Dermis microvascular lymphatic vessel endothelial cell (primary cell): ENCODE measurements around the gene CDHR4. TPM values are rescaled to one million over a fixed set of nuclear protein-coding genes. Genes with fewer than 3 reads are reported as not detected.
"Not testable (repeated sequence)": the region's sequence is repeated elsewhere in the genome, so short reads cannot be mapped to it uniquely, and the experiment has no call there.

Experiments used
- DNase-seq, 2 donors: peaks; one replicate each; pipeline versions ENCODE4 v3.0.0 to v3.0.0-alpha.2; 2010; ENCODE audit warnings: low read depth in 2 of 2
- total RNA-seq: library from RNA; depleted of rRNA; stranded (reverse); fragments of >200 nt; gene quantifications from 2 replicates; pipeline ENCODE4 v1.2.1, GENCODE V29; 2014

The CDHR4 gene
- total RNA-seq, 1 donor from 2014 or later: not detected

DNA sequence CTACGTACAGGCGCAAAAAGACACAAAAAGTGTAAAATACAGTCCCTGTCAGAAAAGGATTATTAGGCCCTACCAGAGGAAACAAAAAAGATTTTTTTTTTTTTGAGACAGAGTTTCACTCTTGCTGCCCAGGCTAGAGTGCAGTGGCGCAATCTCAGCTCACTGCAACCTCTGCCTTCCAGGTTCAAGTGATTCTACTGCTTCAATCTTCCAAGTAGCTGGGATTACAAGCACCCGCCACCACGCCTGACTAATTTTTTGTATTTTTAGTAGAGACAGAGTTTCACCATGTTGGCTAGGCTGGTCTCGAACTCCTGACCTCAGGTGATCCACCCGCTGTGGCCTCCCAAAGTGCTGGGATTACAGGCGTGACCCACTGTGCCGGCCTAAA is 18.7 kb downstream of the CDHR4 start:
- not testable (repeated sequence) for DNase-seq

GRCh38 chr3:49780080-49780974 is 19.3 kb downstream of the CDHR4 start:
- no peak for DNase-seq

DNA sequence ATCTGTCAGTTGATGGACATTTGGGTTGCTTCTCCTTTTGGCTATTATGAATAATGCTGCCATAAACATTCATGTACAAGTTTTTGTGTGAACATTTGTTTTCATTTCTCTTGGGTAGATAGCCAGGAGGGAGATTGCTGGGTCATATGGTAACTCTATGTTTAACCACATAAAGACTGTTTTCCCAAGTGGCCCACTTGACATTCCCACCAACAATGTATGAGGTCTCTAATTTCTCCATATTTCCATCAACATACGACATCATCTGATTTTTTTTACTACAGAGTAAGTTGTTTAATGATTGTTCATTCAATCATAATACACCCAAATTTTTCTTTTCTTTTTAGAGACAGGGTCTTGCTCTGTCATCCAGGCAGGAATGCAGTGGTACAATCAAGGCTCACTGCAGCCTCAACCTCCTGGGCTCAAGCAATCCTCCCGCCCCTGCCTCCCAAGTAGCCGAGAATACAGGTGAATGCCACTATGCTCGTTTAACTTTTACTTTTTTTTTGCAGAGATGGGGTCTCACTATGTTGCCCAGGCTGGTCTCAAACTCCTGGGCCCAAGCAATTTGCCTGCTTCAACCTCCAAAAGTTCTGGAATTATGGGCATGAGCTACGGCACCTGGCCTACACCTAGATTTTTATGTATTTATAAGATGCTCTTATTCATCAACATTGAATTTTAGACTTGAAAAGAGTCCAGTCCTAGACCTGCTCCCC is 20.2 kb downstream of the CDHR4 start:
- DNase-seq: no peak

GRCh38 chr3:49776101-49776500 is 23.6 kb downstream of the CDHR4 start:
- not testable (repeated sequence) for DNase-seq

- no peak for DNase-seq
These were observed 24.1 kb downstream of the CDHR4 start for GRCh38 chr3:49775538-49775937.

DNA sequence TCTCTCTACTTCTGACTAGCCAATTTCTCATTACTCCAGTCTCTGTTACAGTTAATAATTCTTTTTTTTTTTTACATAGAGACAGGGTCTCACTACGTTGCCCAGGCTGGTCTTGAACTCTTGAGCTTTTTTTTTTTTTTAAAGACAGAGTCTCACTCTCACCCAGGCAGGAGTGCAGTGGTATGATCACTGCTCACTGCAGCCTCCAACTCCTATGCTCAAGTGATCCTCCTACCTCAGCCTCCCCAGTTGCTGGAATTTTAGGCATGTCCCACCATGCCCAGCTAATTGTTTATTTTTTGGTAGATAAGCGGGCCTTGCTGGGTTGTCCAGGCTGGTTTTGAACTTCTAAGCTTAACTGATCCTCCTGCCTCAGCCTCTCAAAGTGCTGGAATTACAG is 27.0 kb downstream of the CDHR4 start:
- no peak for DNase-seq

GRCh38 chr3:49771340-49771938 is 28.2 kb downstream of the CDHR4 start:
- DNase-seq: no peak

DNA sequence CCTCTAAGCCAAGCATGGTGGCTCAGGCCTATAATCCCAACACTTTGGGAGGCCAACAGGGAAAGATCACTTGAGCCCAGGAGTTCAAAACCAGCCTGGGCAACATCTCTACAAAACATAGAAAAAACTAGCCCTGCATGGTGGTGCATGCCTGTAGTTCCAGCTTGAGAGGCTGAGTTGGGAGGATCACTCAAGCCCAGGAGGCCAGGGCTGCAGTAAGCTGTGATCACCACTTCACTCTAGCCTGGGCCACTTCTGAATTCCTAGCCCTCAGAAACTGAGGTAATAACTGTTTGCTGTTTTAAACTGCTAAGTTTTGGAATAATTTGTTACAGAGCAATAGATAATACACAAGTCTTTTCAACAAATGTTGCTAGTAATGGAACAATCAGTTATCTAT is 29.7 kb downstream of the CDHR4 start:
- DNase-seq: no peak

GRCh38 chr3:49769286-49769915 is 30.3 kb downstream of the CDHR4 start:
- no peak for DNase-seq

DNA sequence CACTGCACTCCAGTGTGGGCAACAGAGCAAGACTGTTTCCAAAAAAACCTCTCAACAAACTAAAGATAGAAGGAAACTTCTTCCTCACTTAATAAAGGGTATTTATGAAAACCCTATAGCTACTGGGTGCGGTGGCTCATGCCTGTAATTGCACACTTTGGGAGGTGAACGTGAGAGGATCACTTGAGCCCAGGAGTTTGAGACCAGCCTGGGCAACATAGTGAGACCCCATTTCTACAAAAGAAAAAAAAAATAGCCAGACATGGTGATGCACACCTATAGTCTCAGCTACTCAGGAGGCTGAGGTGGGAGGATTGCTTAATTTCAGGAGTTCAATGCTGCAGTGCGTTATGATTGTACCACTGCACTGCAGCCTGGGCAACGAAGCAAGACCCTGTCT is 35.7 kb downstream of the CDHR4 start:
- no peak for DNase-seq

GRCh38 chr3:49761661-49762060 is 38.0 kb downstream of the CDHR4 start:
- DNase-seq: no peak

- no peak for DNase-seq
These were observed 40.4 kb downstream of the CDHR4 start for GRCh38 chr3:49759226-49759625.

GRCh38 chr3:49757197-49757596 is 42.5 kb downstream of the CDHR4 start:
- no peak for DNase-seq

DNA sequence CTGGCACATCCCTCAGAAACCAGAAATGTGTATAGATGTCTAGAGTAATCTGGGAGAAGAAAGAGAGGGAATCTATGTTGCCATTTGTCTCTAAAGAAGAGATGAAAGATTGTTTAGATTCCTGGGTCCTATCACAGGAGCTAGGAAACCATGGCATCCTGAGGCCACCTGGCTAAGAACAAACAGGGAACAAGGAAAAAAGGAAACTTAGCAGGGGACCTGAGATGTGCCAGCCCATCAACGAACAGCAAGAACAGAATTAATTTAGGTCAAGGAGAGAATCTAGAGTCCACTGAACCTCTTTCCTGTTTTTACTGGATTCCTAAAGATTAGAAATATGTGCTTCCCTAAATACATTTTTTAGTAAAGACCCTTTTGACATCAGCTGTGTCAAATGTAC is 43.6 kb downstream of the CDHR4 start:
- DNase-seq: no peak

DNA sequence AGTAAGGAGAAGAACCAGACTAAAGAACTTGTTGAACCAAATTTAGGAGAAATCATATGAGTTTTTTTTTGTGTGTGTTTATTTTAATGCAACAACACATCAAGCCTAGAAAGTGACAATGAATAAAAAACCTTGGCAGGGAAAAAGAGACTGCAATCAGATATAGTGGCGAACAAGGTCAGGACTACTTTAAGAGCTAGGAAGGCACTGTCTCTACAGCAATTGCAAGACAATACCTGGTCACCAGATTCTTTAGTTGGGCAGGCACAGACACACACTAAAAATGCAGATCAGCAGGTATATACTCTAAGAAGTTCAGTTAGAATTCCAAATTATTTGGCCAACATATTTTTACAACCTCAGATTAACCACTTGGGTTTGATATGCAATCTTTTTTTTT is 45.1 kb downstream of the CDHR4 start:
- DNase-seq: no peak

- no peak for DNase-seq
These were observed 48.2 kb downstream of the CDHR4 start for GRCh38 chr3:49751501-49751900.

GRCh38 chr3:49750056-49750455 is 49.6 kb downstream of the CDHR4 start:
- no peak for DNase-seq

GRCh38 chr3:49748874-49749273 is 50.8 kb downstream of the CDHR4 start:
- DNase-seq: not testable (repeated sequence)

DNA sequence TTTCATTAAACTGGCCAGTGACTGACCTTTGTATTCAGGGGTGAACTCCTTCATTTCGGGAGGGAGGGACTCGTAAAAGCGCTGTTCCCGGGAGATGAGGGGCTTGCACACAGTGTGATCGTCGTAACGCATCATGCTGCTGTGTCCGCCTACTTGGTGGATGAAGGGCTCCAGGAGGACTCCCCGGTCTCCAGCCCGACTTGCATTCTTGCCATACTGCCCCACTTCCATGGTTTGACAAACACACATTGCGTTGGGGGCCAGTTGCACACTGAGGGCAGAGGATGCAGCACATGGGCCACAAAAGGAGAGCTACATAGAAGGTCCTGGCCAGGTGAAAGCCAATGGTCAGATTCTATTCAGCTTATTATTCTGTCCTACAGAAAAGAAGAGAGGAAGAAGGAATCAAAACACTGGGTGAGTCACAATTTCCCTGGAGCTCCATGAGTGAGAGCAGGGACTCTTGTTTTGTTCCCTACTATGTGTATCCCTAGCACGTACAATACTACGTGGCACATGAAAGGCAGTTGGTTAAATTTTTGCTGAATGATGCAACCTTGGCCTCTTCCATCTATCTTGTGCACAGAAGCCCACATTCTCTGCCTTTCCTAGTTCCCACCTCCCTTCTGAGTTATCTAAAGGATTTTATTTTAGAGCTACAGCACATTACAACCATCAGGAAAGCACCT is 51.7 kb downstream of the CDHR4 start:
- peak; percentile 90 to 96 for DNase-seq

- DNase-seq: peak; percentile 71 to 87
These were observed 53.7 kb downstream of the CDHR4 start for GRCh38 chr3:49745986-49746385.
